Gastrocnemius medialis (tissue), 4 donors: ENCODE data around the gene ARHGEF6. TPM values are rescaled to one million over a fixed set of nuclear protein-coding genes. Genes with fewer than 3 reads are reported as not detected.

Source experiments
- ATAC-seq, 2 donors: fragments of 150-250 bp; one replicate each; pipeline ENCODE4 v1.9.1; 2016
- DNase-seq, 2 donors: peaks; one replicate each; pipeline ENCODE4 v3.0.0-alpha.2; 2019
- H3K27ac ChIP-seq, 4 donors: fragments of 200-600 bp; sonication (generic); 1 replicate in 1 of 4; 2 replicates in 3 of 4; pipeline ENCODE4 v1.5.1; 2016 to 2018; ENCODE audit warnings: mild to moderate bottlenecking in 2 of 4, moderate library complexity in 1 of 4
- H3K27me3 ChIP-seq, 3 donors: fragments of 200-600 bp; sonication (generic) in 2 of 3; 1 replicate in 1 of 3; 2 replicates in 2 of 3; pipeline versions ENCODE4 v1.5.1 to v1.6.0; 2016 to 2019; ENCODE audit warnings: mild to moderate bottlenecking in 1 of 3, moderate library complexity in 1 of 3
- H3K36me3 ChIP-seq, 2 donors: fragments of 200-600 bp; sonication (generic) in 1 of 2; one replicate each; pipeline ENCODE4 v1.5.1; 2017 to 2018
- H3K4me1 ChIP-seq, 2 donors: fragments of 200-600 bp; sonication (generic) in 1 of 2; one replicate each; pipeline ENCODE4 v1.5.1; 2016 to 2017; ENCODE audit warnings: mild to moderate bottlenecking in 2 of 2
- H3K4me3 ChIP-seq, 4 donors: fragments of 200-600 bp; sonication (generic) in 3 of 4; 1 replicate in 1 of 4; 2 replicates in 3 of 4; pipeline ENCODE4 v1.5.1; 2016 to 2019; ENCODE audit warnings: mild to moderate bottlenecking in 2 of 4
- H3K9me3 ChIP-seq, 3 donors: fragments of 200-600 bp; sonication (generic) in 2 of 3; 1 replicate in 1 of 3; 2 replicates in 2 of 3; pipeline ENCODE4 v1.5.1; 2016 to 2019
- CTCF ChIP-seq, 5 experiments: fragments of 450-650 bp in 3 of 5; fragments of 200-600 bp in 2 of 5; sonication (generic) in 2 of 5; IDR thresholded peaks in 4 of 5; conservative IDR thresholded peaks in 1 of 5; 1 replicate in 4 of 5; 2 replicates in 1 of 5; pipeline ENCODE4 v1.5.1; 2016 to 2019; ENCODE audit warnings: antibody characterized with exemption in 5 of 5, mild to moderate bottlenecking in 3 of 5, moderate library complexity in 3 of 5
- POLR2A ChIP-seq, 2 donors: fragments of 450-650 bp; IDR thresholded peaks; one replicate each; pipeline ENCODE4 v1.6.1; 2017; ENCODE audit warnings: antibody characterized with exemption in 2 of 2, mild to moderate bottlenecking in 2 of 2, moderate library complexity in 2 of 2
- in situ Hi-C, 4 donors: fragments of 200-750 bp; cut with MboI; loops; one replicate each; pipeline versions ENCODE4 v1.15.0 to v1.8.0; 2017; ENCODE audit warnings: low sequenced_read_pairs in 4 of 4
- intact Hi-C: fragments of 100-400 bp; cut with DNase I; formaldehyde crosslinking; loops from one replicate; pipeline ENCODE4 v1.15.1; 2023; ENCODE audit warnings: low total_unique reads
- total RNA-seq, 4 donors: library from RNA; depleted of rRNA; stranded (reverse); fragments of >200 nt; gene quantifications; one replicate each; pipeline versions ENCODE4 v1.1.0 to v1.2.3, GENCODE V29; 2016

ARHGEF6 gene
- total RNA-seq = 10 to 100 TPM; 15.0 to 29.9 (median 24.5) TPM

DNA sequence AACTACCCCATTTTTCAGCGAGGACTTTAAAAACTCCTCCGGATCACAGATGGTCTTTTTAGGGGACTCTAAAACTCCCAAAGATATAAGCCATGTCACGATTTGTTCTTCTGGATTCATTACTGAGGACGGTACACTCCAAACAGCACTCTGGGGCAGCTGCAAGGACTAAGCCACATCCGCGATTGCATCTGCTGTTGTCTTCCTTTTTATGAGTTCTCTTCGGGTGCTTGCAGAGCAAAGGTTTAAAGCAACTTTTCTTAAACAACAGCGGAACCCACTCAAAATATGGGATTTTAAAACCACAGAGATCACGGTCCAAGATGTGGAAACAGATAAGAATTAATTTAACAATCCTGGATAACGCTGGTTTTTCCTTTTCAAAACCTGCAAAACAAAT, at the start of gene ARHGEF6:
Gene ARHGEF6 (minus strand): TSS at position 170 of the 400 bp plus-strand sequence. CDS start 50 bp downstream, at position 120.
- DNase-seq = peak in 1 of 2 donors; percentile 17
- ATAC-seq = peak; percentile 66 to 74
- in situ Hi-C loops = no loop called here

DNA sequence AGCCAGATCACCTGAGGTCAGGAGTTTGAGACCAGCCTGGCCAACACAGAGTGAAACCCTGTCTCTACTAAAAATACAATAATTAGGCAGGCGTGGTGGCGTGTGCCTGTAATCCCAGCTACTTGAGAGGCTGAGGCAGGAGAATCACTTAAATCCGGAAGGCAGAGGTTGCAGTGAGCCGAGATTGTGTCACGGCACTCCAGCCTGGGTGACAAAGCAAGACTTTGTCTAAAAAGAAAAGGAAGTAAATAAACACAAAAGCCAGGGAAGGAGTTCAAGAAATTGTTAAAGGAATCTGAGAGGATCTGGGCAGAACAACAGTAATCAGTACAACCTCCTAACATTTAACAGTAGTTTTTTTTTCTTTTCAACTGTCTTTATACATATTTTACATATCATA, 48.7 kb upstream of the ARHGEF6 start:
- TF ChIP-seq CTCF (IDR thresholded peaks at IDR 0.05 in 4 of 5, conservative IDR thresholded peaks at IDR 0.05 in 1 of 5) = no peak
- no peak for TF ChIP-seq POLR2A (IDR thresholded peaks at IDR 0.05)
- Histone ChIP-seq H3K27me3 (no peaks in the 10 kb centered on the region), H3K9me3 (no peaks in the 10 kb centered on the region), H3K4me3 (no peak overlapping the region), H3K36me3 (no peaks in the 10 kb centered on the region), H3K4me1 (no peaks in the 10 kb centered on the region), H3K27ac (no peak overlapping the region)
- in situ Hi-C loops (no loop called here), intact Hi-C loops (no loop called here)
- no peak for ATAC-seq
- no peak for DNase-seq

More for the DNA sequence above, at the start of gene ARHGEF6:
- Histone ChIP-seq H3K36me3 (no peaks in the 10 kb centered on the region), H3K27ac (peak within 1 kb of the TSS; percentile 66 to 84 (median 78)), H3K27me3 (no peaks in the 10 kb centered on the region), H3K4me3 (peak within 1 kb of the TSS; percentile 36 to 67 (median 46)), H3K9me3 (no peaks in the 10 kb centered on the region), H3K4me1 (peaks cover 0 to 15% of the 10 kb centered on the region in 2 donors)
- TF ChIP-seq POLR2A (IDR thresholded peaks at IDR 0.05) = no peak
- no peak for TF ChIP-seq CTCF (IDR thresholded peaks at IDR 0.05 in 4 of 5, conservative IDR thresholded peaks at IDR 0.05 in 1 of 5)
- intact Hi-C loops = loop anchor here (10.0 kb wide), 2 partner anchors 66 to 74 kb away; no protein-coding TSS in a partner anchor

DNA sequence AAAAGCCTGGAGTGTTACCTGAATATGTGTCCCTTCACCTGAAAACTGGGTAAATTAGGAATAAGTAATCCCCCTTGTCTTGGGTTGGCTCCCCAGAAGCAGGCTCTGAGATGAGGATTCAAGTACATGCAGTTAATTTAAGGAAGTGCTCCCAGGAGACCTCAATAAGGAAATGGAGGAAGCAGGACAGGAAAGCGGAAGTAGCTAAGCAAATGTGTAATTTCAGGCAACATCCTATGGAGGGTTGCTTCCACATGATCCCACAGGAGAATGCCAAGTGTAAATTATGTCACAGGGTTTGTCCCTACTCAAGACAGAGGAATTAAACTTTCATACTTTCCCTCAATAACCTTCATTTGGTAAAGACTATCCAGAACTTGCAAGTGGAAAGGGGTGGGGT, 48.1 kb upstream of the ARHGEF6 start:
- no peak for TF ChIP-seq CTCF (IDR thresholded peaks at IDR 0.05 in 4 of 5, conservative IDR thresholded peaks at IDR 0.05 in 1 of 5)
- no peak for TF ChIP-seq POLR2A (IDR thresholded peaks at IDR 0.05)
- no peak overlapping the region for H3K4me3 ChIP-seq
- no peaks in the 10 kb centered on the region for H3K36me3 ChIP-seq
- no peaks in the 10 kb centered on the region for H3K27me3 ChIP-seq
- in situ Hi-C loops (no loop called here), intact Hi-C loops (no loop called here)
- no peak for ATAC-seq
- DNase-seq = no peak
- no peaks in the 10 kb centered on the region for H3K4me1 ChIP-seq
- no peaks in the 10 kb centered on the region for H3K9me3 ChIP-seq
- H3K27ac ChIP-seq = no peak overlapping the region

DNA sequence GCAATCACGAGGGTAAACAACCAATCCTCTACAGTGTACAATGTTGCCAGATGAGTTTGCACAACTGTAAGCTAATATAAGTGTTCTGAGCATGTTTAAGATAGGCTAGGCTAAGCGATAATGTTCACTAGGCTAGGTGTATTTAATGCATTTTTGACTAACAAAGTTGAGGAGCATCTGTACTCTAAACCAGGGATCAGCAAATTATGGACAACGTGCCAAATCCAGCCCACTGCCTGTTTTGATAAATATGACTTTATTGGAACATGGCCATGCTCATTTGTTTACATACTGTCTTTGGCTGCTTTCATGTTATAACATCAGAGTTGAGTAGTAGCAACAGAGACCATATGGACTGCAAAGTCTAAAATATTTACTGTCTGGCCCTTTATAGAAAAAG, 46.3 kb upstream of the ARHGEF6 start:
- H3K36me3 ChIP-seq = no peaks in the 10 kb centered on the region
- ATAC-seq (no peak), DNase-seq (no peak)
- H3K9me3 ChIP-seq = no peaks in the 10 kb centered on the region
- intact Hi-C loops = no loop called here
- in situ Hi-C loops = no loop called here
- H3K4me1 ChIP-seq = peaks cover 0 to 5% of the 10 kb centered on the region in 2 donors
- no peak for TF ChIP-seq CTCF (IDR thresholded peaks at IDR 0.05 in 4 of 5, conservative IDR thresholded peaks at IDR 0.05 in 1 of 5)
- TF ChIP-seq POLR2A (IDR thresholded peaks at IDR 0.05) = no peak
- no peak overlapping the region for H3K4me3 ChIP-seq
- H3K27ac ChIP-seq = no peak overlapping the region
- no peaks in the 10 kb centered on the region for H3K27me3 ChIP-seq

DNA sequence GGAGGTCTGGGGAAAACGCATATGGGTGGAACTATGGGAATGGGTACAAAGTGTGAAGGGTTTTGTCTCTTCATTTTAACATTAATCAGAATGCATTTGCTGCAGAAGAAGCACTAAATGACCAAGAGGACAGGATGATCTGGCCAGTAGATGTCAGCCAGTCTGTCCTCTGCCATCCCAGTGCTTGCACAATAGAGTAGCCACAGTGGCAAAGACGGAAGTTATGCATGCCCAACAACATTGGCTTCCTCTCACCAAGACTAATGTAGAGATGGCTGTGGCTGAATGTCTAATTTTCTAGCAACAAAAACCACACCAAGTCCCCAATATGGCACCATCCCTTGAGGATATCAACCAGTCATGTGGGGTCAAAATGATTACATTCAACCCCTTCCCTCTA, 45.0 kb upstream of the ARHGEF6 start:
- peaks cover 0 to 1% of the 10 kb centered on the region in 2 donors for H3K36me3 ChIP-seq
- peaks cover 0 to 5% of the 10 kb centered on the region in 2 donors for H3K4me1 ChIP-seq
- intact Hi-C loops (no loop called here), in situ Hi-C loops (no loop called here)
- TF ChIP-seq POLR2A (IDR thresholded peaks at IDR 0.05) (no peak), CTCF (IDR thresholded peaks at IDR 0.05 in 4 of 5, conservative IDR thresholded peaks at IDR 0.05 in 1 of 5) (no peak)
- no peak overlapping the region for H3K4me3 ChIP-seq
- H3K9me3 ChIP-seq = no peaks in the 10 kb centered on the region
- H3K27me3 ChIP-seq = no peaks in the 10 kb centered on the region
- ATAC-seq = no peak
- no peak overlapping the region for H3K27ac ChIP-seq
- no peak for DNase-seq
